Renal cortical epithelial cell (primary cell): ENCODE data around the gene BICD1. TPM values are rescaled to one million over a fixed set of nuclear protein-coding genes. Genes with fewer than 3 reads are reported as not detected.
"Not testable (repeated sequence)": the region's sequence is repeated elsewhere in the genome, so short reads cannot be mapped to it uniquely, and the experiment has no call there.

Experiments used
- DNase-seq: peaks from one replicate; pipeline ENCODE4 v3.0.0-alpha.2; 2011; ENCODE audit warnings: low read depth
- total RNA-seq: library from RNA; depleted of rRNA; stranded (reverse); fragments of >200 nt; gene quantifications from 2 replicates; pipeline ENCODE4 v1.2.3, GENCODE V29; 2014

The BICD1 gene
- 10.6 and 64.0 TPM in 2 replicates for total RNA-seq

- peak; percentile 55 for DNase-seq
Measured at GRCh38 chr12:32106517-32107358, at the start of gene BICD1. BICD1 (plus strand) TSS chr12:32106847; CDS start chr12:32107332, 485 bp downstream.

- no peak for DNase-seq
Measured at GRCh38 chr12:32061033-32061432, 45.6 kb upstream of the BICD1 start.

GRCh38 chr12:32062881-32063280 is 43.8 kb upstream of the BICD1 start:
- DNase-seq, result peak; percentile 29

GRCh38 chr12:32063796-32064195 is 42.9 kb upstream of the BICD1 start:
- no peak for DNase-seq

- DNase-seq, result no peak
Measured at GRCh38 chr12:32066206-32066605, 40.4 kb upstream of the BICD1 start.

- DNase-seq, result peak; percentile 83
Measured at GRCh38 chr12:32069071-32069470, 37.6 kb upstream of the BICD1 start.

- DNase-seq, result no peak
Measured at GRCh38 chr12:32069731-32070130, 36.9 kb upstream of the BICD1 start.

GRCh38 chr12:32070370-32070769 is 36.3 kb upstream of the BICD1 start:
- peak; percentile 59 for DNase-seq

- DNase-seq, result no peak
Measured at GRCh38 chr12:32072102-32072501, 34.5 kb upstream of the BICD1 start.

GRCh38 chr12:32074432-32074831 is 32.2 kb upstream of the BICD1 start:
- no peak for DNase-seq

GRCh38 chr12:32076941-32077340 is 29.7 kb upstream of the BICD1 start:
- DNase-seq, result no peak

GRCh38 chr12:32080435-32080834 is 26.2 kb upstream of the BICD1 start:
- no peak for DNase-seq

- peak; percentile 56 for DNase-seq
Measured at GRCh38 chr12:32083489-32083888, 23.2 kb upstream of the BICD1 start.

GRCh38 chr12:32084017-32084688 is 22.5 kb upstream of the BICD1 start:
- DNase-seq, result peak; percentile 29

GRCh38 chr12:32084753-32085152 is 21.9 kb upstream of the BICD1 start:
- no peak for DNase-seq

- DNase-seq, result no peak
Measured at GRCh38 chr12:32087306-32087705, 19.3 kb upstream of the BICD1 start.

GRCh38 chr12:32089156-32089555 is 17.5 kb upstream of the BICD1 start:
- no peak for DNase-seq

GRCh38 chr12:32089586-32089985 is 17.1 kb upstream of the BICD1 start:
- DNase-seq, result peak; percentile 71

- no peak for DNase-seq
Measured at GRCh38 chr12:32091696-32092095, 15.0 kb upstream of the BICD1 start.

GRCh38 chr12:32098112-32098511 is 8.5 kb upstream of the BICD1 start:
- DNase-seq, result no peak

GRCh38 chr12:32099275-32099674 is 7.4 kb upstream of the BICD1 start:
- not testable (repeated sequence) for DNase-seq

- DNase-seq, result no peak
Measured at GRCh38 chr12:32100361-32100760, 6.3 kb upstream of the BICD1 start.

GRCh38 chr12:32100888-32101287 is 5.8 kb upstream of the BICD1 start:
- DNase-seq, result no peak
